ENCODE data around the gene GYS1. TPM values are rescaled to one million over a fixed set of nuclear protein-coding genes. Genes with fewer than 3 reads are reported as not detected.

GYS1 gene
- total RNA-seq: 45.9 and 46.9 TPM in 2 replicates

DNA sequence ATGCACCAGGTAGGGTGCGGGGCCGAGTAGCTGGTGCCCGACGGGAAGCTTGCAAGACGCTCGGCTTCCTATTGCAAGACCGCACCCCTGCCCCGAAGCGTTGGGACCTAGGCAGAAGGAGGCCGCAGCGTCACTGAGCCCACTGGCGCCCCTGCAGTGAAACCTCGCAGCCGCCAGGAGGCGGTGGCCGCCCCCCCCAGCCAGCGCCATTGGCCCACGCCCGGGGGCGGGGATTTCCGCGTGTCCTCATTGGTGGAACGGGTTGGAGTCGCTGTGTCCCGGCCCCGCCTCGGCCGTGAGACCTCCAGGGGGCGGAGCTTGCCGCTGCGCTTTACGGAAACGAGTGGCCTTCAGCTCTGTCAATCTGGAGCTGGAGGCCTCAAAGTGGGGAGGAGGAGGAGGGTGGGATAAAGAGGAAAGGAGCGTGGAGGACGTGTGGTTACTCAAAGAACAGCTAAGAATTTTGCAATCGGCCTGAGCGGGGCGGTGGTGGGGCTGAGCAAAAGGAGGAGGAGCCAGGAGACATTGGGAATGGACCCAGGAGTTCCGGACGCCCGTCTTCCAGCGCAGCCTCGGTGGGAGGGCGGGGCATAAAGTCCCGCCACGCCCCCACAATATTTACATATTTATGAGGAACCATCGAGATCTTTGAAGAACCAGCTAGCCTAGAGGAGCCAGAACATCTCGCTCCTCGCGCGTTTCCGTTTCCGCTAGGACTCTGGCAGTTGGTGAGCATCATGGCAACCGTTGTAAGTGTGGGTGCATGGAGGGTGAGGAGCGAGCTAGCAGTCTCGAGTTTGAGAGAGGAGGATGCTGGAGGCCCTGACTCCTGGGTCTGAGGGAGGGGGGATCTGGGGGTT lies at the start of gene GYS1, which contains the start of gene RUVBL2:
Gene GYS1, minus strand, starts transcription at position 135 of the 860 bp plus-strand sequence. CDS start 197 bp downstream, outside the sequence.
Gene RUVBL2, plus strand, starts transcription at position 713 of the 860 bp plus-strand sequence. Its CDS starts 25 bp downstream, at position 738.

DNA sequence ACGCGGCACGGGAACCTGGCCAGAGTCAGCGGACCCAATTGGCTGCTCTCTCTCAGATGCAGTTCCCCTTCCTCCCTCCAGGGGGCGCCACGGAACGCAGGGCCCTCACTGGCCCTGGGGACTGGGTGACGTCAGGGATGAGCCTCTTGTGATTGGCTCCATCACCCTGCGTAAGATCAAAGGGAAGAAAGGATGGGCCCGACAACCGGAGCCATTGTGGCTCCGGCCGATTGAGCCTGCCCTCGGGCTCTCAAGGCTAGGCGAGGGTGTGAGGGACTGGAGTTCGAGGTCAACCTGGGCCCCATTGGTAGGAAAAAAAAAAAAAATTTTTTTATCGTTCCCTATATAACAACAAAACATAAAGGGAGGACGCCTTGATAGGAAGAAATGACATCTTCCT lies 43.7 kb upstream of the GYS1 start, which contains the start of gene CGB1:
Gene CGB1, minus strand, starts transcription at position 81 of the 400 bp plus-strand sequence. CDS start 184 bp downstream, outside the sequence.

DNA sequence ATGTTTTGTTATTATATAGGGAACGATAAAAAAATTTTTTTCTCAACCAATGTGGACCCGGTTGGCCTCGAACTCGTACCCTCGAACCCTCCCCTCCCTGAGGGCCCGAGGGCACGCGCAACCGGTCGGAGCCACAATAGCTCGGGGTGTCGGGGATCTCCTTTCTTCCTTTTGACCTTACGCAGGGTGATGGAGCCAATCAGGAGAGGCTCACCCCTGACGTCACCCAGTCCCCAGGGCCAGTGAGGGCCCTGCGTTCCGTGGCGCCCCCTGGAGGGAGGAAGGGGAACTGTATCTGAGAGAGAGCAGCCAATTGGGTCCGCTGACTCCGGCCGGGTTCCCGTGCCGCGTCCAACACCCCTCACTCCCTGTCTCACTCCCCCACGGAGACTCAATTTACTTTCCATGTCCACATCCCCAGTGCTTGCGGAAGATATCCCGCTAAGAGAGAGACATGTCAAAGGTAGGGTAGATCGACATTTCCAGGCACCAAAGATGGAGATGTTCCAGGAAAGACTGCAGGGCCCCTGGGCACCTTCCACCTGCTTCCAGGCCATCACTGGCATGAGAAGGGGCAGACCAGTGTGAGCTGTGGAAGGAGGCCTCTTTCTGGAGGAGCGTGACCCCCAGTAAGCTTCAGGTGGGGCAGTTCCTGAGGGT lies 38.7 kb upstream of the GYS1 start, which contains the start of gene CGB2:
Gene CGB2, plus strand, starts transcription at position 249 of the 660 bp plus-strand sequence. Its CDS starts 206 bp downstream, at position 455.

DNA sequence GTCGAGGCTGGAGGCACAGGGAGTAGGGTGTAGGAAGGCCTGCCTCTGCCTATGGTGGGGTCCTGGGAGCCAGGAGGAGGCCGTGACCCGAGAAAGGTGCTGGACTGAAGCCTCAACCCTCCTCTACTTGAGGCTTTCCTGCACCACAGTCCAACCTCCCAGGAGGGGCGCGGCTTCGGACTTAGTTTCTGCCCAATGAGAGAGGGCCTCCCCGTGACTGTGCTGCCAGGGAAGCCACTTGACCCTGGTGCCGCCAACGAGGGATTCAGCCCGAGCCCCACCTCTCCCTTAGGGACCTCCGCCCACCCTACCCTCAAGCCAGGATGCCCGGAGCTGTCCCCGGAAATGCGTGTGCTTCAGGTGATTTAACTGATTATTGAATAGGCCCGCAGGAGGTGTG lies 31.1 kb upstream of the GYS1 start, which contains the start of gene CGB3:
Gene CGB3, minus strand, starts transcription at position 101 of the 400 bp plus-strand sequence. CDS start 362 bp downstream, outside the sequence.

DNA sequence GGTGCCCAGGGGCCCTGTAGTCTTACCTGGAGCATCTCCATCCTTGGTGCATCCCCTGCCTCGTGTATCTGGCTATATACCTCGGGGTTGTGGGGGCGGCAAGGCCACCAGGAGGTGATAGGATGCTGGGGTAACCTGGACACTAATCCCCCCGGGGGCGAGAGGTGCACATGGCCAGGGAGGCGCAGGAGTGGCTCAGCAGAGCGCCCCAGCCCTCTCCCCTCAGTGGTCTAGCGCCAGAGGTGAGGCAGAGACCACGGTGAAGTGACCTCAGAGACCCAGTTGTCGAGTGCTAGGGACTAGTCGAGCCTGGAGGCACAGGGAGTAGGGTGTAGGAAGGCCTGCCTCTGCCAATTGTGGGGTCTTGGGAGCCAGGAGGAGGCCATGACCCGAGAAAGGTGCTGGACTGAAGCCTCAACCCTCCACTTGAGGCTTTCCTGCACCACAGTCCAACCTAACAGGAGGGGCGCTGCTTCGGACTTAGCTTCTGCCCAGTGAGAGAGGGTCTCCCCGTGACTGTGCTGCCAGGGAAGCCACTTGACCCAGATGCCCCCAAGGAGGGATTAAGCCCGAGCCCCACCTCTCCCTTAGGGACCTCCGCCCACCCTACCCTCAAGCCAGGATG lies 24.0 kb upstream of the GYS1 start, which contains the start of gene LHB:
Gene LHB, minus strand, starts transcription at position 51 of the 625 bp plus-strand sequence. Its CDS starts 10 bp downstream, at position 41.

DNA sequence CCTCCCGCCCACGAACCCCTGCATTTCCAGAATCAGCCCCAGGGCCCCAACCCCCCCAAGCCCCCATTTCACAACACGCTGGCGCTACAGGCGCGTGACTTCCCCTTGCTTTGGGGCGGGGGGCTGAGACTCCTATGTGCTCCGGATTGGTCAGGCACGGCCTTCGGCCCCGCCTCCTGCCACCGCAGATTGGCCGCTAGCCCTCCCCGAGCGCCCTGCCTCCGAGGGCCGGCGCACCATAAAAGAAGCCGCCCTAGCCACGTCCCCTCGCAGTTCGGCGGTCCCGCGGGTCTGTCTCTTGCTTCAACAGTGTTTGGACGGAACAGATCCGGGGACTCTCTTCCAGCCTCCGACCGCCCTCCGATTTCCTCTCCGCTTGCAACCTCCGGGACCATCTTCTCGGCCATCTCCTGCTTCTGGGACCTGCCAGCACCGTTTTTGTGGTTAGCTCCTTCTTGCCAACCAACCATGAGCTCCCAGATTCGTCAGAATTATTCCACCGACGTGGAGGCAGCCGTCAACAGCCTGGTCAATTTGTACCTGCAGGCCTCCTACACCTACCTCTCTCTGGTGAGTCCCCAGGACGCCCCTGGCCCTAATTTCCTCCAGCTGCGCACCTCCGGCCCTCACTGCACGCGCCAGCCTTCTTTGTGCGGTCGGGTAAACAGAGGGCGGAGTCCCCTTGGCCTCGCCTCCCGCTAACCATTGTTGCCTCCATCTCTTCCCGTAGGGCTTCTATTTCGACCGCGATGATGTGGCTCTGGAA lies 27.9 kb downstream of the GYS1 start, which contains the start of gene FTL:
Gene FTL, plus strand, starts transcription at position 270 of the 766 bp plus-strand sequence. Its CDS starts 199 bp downstream, at position 469.

DNA sequence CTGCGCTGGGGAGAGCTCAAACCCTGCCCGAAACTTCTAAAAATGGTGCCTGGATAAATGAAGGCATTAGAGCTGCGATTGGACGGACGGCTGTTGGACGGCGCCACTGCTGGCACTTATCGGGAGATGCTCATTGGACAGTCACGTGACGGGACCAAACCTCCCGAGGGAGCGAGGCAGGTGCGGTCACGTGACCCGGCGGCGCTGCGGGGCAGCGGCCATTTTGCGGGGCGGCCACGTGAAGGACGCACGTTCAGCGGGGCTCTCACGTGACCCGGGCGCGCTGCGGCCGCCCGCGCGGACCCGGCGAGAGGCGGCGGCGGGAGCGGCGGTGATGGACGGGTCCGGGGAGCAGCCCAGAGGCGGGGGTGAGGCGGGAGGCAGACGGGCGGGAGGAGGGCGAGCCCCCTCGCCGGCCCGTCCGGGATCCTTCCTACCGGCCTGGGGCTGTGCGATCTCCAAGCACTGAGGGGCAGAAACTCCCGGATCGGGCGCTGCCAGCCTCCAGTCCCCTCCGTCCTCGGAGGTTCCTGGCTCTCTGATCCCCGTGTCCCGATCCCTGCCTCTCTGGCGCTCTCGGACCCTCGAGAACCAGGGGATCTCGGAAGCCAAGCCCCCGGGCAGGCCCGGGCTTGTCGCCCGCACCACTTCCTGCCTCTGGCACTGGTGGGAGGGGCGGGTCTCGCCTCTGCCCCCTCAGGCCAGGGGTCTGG lies 38.4 kb downstream of the GYS1 start, which contains the start of gene BAX:
Gene BAX, plus strand, starts transcription at position 281 of the 713 bp plus-strand sequence. Its CDS starts 54 bp downstream, at position 335.

DNA sequence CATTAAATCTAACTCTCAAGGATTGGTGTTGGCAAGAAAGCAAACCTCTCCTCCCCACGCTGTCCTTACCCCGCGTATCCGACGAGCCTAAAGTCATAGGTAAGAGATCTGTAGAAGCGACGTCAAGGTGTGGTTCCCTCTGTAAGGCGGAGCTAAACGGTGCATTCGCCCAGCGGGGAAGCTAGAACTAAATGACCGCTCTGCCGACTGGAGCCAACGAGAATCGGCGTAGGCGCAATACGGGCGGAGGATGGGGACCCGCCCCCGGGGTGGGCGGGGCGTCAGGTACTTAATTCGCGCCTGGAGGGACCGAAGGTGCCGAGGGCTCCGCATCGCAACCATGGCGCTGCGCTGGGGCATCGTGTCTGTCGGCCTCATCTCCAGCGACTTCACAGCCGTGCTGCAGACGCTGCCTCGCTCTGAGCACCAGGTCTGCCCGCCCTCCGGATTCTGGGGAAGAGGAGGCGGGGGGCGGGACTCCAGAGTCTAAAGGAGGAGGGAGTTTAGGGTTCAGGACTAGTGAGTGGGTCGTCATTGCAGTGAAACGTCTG lies 59.7 kb downstream of the GYS1 start, which contains the start of gene DHDH:
Gene DHDH, plus strand, starts transcription at position 318 of the 551 bp plus-strand sequence. Its CDS starts 23 bp downstream, at position 341.

Small RNA genes within 50 kb of the gene (small RNA-seq; reads per million reads assigned to genes)
- gene AC026803.1 (not detected), gene MIR6798 (not detected)

Other genes starting within 250 kb of the GYS1 start
- gene IZUMO1, start 246.4 kb downstream of the GYS1 start, total RNA-seq: 0.40 and 0.43 TPM in 2 replicates
- 5.5 and 7.2 TPM in 2 replicates for gene FUT1, start 240.7 kb downstream of the GYS1 start, total RNA-seq
- gene FGF21, start 237.8 kb downstream of the GYS1 start, total RNA-seq: not detected in 2 replicates
- gene BCAT2, start 182.3 kb downstream of the GYS1 start, total RNA-seq: 34.8 and 44.5 TPM in 2 replicates
- gene HSD17B14, start 156.8 kb downstream of the GYS1 start, total RNA-seq: 2.7 and 6.2 TPM in 2 replicates
- 4.4 and 5.6 TPM in 2 replicates for gene PLEKHA4, start 124.7 kb downstream of the GYS1 start, total RNA-seq
- gene PPP1R15A, start 120.9 kb downstream of the GYS1 start, total RNA-seq: 35.7 and 43.0 TPM in 2 replicates
- gene TULP2, start 94.6 kb downstream of the GYS1 start, total RNA-seq: 0.40 TPM in 1 of 2 replicates, not detected in the other
- 193 and 203 TPM in 2 replicates for gene NUCB1, start 93.0 kb downstream of the GYS1 start, total RNA-seq
- not detected in 2 replicates for gene DHDH, start 59.6 kb downstream of the GYS1 start, total RNA-seq
- 81.7 and 89.2 TPM in 2 replicates for gene BAX, start 38.4 kb downstream of the GYS1 start, total RNA-seq
- 1,330 and 1,646 TPM in 2 replicates for gene FTL, start 28.0 kb downstream of the GYS1 start, total RNA-seq
- 152 and 220 TPM in 2 replicates for gene RUVBL2, start 578 bp upstream of the GYS1 start, total RNA-seq
- not detected in 2 replicates for gene LHB, start 23.8 kb upstream of the GYS1 start, total RNA-seq
- gene CGB3, start 31.0 kb upstream of the GYS1 start, total RNA-seq: not detected in 2 replicates
- not detected in 2 replicates for gene CGB2, start 38.6 kb upstream of the GYS1 start, total RNA-seq
- not detected in 2 replicates for gene CGB1, start 43.6 kb upstream of the GYS1 start, total RNA-seq
- gene CGB5, start 50.5 kb upstream of the GYS1 start, total RNA-seq: 0.22 TPM in 1 of 2 replicates, not detected in the other
- gene CGB8, start 55.8 kb upstream of the GYS1 start, total RNA-seq: not detected in 2 replicates
- gene CGB7, start 64.4 kb upstream of the GYS1 start, total RNA-seq: 0.13 and 0.29 TPM in 2 replicates
- gene NTF4, start 71.5 kb upstream of the GYS1 start, total RNA-seq: not detected in 2 replicates
- not detected in 2 replicates for gene KCNA7, start 79.4 kb upstream of the GYS1 start, total RNA-seq
- gene SNRNP70, start 92.1 kb upstream of the GYS1 start, total RNA-seq: 169 and 205 TPM in 2 replicates
- 0.93 and 1.1 TPM in 2 replicates for gene LIN7B, start 121.1 kb upstream of the GYS1 start, total RNA-seq
- 0.80 and 0.93 TPM in 2 replicates for gene C19orf73, start 125.8 kb upstream of the GYS1 start, total RNA-seq
- 1.7 and 3.2 TPM in 2 replicates for gene PPFIA3, start 126.2 kb upstream of the GYS1 start, total RNA-seq
- gene HRC, start 162.1 kb upstream of the GYS1 start, total RNA-seq: not detected in 2 replicates
- 14.1 and 16.5 TPM in 2 replicates for gene TRPM4, start 164.5 kb upstream of the GYS1 start, total RNA-seq

All from thoracic aorta endothelial cell (primary cell).